ENCODE results near the gene ZFP62. TPM values are rescaled to one million over a fixed set of nuclear protein-coding genes. Genes with fewer than 3 reads are reported as not detected.

The ZFP62 gene
- total and polyA plus RNA-seq, 9 donors, result 22.4 to 31.7 (median 24.4) TPM

DNA sequence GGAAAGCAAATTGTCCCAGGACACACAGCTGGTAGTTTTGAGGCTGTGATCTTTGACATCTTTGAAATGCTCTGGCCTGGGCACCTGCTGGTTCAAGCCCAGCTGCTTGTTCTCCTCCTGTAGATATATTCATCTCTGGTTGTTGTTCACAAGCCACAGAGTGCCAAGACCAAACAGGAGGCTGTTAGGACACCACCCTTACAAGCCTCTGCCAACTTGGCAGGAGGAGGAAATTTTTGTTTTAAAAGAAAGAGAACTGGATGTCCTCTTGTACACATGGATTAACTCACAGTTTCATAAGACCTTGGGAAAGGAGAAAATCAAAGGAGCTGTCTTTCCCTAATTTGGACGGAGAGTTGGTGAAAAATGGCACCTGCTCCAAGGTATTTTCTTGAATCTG, 8.5 kb upstream of the ZFP62 start:
- Histone ChIP-seq H3K27me3 (ENCODE audit: control insufficient read depth, insufficient read depth, low read length) (peaks cover 4% of the 10 kb centered on the region), H3K9me3 (replicated peaks; ENCODE audit: control insufficient read depth, low read depth, low read length) (no peaks in the 10 kb centered on the region), H3K4me1 (ENCODE audit: control insufficient read depth, insufficient read depth, low read length) (no peaks in the 10 kb centered on the region), H3K4me3 (ENCODE audit: low read length) (no peak overlapping the region), H3K36me3 (ENCODE audit: control insufficient read depth, insufficient read depth, low read length) (no peaks in the 10 kb centered on the region), H3K27ac (ENCODE audit: low read length) (no peak overlapping the region)
- WGBS (ENCODE audit: insufficient coverage), result no CpG with 5 or more reads among the region's 1 CpG
- no peak for DNase-seq

DNA sequence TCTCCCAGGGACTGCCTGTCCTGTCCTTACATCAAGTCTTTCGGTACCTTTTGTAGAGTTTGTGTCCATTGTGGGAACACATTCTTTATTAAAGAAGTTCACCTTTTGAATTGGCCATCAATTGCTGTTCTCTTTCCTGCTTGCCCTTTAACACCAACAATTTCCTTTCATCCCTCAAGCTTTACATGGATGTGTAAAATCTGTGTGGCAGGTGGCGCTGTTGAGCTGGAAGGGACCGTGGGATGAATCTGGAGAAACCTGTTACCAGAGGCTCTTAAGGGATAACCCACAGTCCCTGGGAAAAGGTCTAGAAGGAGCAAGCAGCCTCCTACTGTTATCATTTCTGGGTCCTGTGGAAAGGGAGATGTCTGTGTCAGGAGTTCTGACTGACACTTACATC, 7.9 kb upstream of the ZFP62 start:
- Histone ChIP-seq H3K27me3 (ENCODE audit: control insufficient read depth, insufficient read depth, low read length) (peaks cover 4% of the 10 kb centered on the region), H3K27ac (ENCODE audit: low read length) (no peak overlapping the region), H3K4me3 (ENCODE audit: low read length) (no peak overlapping the region), H3K9me3 (replicated peaks; ENCODE audit: control insufficient read depth, low read depth, low read length) (no peaks in the 10 kb centered on the region), H3K4me1 (ENCODE audit: control insufficient read depth, insufficient read depth, low read length) (no peaks in the 10 kb centered on the region), H3K36me3 (ENCODE audit: control insufficient read depth, insufficient read depth, low read length) (no peaks in the 10 kb centered on the region)
- WGBS (ENCODE audit: insufficient coverage), result no CpG with 5 or more reads among the region's 3 CpGs
- peak; percentile 78 for DNase-seq

DNA sequence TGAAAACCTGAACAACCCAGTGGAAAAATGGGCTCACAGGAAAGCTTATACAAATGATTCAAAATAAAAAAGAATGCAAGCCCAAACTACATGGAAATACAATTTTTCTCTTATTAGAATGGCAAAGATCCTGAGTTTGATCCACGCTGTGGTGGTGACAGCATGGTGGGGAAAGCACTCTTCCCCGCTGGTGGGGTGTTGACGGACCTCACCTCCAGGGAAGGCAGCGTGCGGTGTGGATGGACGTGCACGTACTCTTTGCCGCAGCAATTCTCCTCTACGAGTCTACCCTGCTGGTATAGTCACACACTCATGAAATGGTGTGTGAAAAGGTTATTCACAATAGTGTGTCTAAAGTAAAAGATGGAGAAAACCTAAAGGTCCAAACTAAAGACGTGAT, 5.9 kb upstream of the ZFP62 start:
- Histone ChIP-seq H3K9me3 (replicated peaks; ENCODE audit: control insufficient read depth, low read depth, low read length) (no peaks in the 10 kb centered on the region), H3K27me3 (ENCODE audit: control insufficient read depth, insufficient read depth, low read length) (peaks cover 2% of the 10 kb centered on the region), H3K27ac (ENCODE audit: low read length) (no peak overlapping the region), H3K4me3 (ENCODE audit: low read length) (no peak overlapping the region), H3K36me3 (ENCODE audit: control insufficient read depth, insufficient read depth, low read length) (no peaks in the 10 kb centered on the region), H3K4me1 (ENCODE audit: control insufficient read depth, insufficient read depth, low read length) (no peaks in the 10 kb centered on the region)
- DNase-seq, result peak; percentile 42
- no CpG with 5 or more reads among the region's 10 CpGs for WGBS (ENCODE audit: insufficient coverage)

DNA sequence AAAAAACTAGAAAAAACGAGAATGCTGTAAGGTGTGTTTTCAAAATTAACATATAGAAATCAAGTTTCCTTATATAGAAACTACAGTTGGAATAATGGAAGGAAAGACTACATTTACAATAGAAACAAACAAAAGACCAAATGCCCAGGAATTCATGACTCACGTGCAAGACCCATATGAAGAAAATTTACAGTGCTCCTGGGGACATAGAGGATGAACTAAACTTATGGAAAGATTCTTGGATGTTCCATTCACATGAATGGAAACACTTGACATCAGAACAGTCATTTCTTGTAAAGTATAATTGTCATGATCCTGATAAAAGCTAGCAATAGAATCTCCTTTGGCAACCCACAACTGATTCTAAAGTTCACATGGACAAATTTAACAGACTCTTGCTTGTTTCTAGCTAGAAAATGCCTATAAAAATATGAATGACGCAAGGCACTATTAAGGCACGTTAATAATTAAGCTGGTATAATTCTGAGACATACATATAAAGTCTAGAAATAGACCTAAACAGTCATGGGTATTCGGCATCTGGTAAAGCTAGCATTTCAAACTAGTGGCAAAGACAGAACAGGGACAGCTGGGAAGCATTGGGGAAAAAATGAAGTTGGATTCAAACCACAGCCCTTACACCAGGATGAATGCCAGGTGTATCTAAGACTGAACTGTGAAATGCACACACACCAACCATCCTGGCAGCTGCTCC, 5.1 kb upstream of the ZFP62 start:
- peak; percentile 78 for DNase-seq
- H3K27me3 ChIP-seq (ENCODE audit: control insufficient read depth, insufficient read depth, low read length), result peaks cover 2% of the 10 kb centered on the region
- H3K27ac ChIP-seq (ENCODE audit: low read length), result no peak overlapping the region
- H3K9me3 ChIP-seq (replicated peaks; ENCODE audit: control insufficient read depth, low read depth, low read length), result no peaks in the 10 kb centered on the region
- WGBS (ENCODE audit: insufficient coverage), result no CpG with 5 or more reads among the region's 5 CpGs
- H3K4me3 ChIP-seq (ENCODE audit: low read length), result no peak overlapping the region
- no peaks in the 10 kb centered on the region for H3K4me1 ChIP-seq (ENCODE audit: control insufficient read depth, insufficient read depth, low read length)
- H3K36me3 ChIP-seq (ENCODE audit: control insufficient read depth, insufficient read depth, low read length), result no peaks in the 10 kb centered on the region

DNA sequence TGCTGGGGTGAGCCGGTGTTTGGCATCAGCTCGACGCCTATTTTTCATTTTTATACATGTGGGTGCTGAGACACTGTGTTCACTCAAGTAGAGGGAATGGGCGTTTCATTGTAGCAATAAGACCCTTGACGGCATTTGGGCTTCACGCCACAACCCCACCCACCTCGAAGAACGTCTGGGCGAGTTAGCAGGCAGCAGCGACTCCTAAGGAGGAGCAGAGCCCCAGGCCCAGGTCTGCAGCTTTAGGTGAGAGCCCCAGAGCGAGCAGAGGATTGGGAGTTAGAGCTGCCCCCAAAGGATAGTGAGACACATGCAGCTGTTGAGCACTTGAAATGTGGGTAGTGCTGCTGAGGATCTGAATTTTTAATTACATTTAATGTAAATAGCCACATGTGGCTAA, 1.6 kb upstream of the ZFP62 start:
- H3K36me3 ChIP-seq (ENCODE audit: control insufficient read depth, insufficient read depth, low read length), result peaks cover 2% of the 10 kb centered on the region
- peaks cover 5% of the 10 kb centered on the region for H3K4me1 ChIP-seq (ENCODE audit: control insufficient read depth, insufficient read depth, low read length)
- DNase-seq, result no peak
- no CpG with 5 or more reads among the region's 11 CpGs for WGBS (ENCODE audit: insufficient coverage)
- no peaks in the 10 kb centered on the region for H3K27me3 ChIP-seq (ENCODE audit: control insufficient read depth, insufficient read depth, low read length)
- H3K27ac ChIP-seq (ENCODE audit: low read length), result no peak overlapping the region
- H3K4me3 ChIP-seq (ENCODE audit: low read length), result no peak overlapping the region
- no peaks in the 10 kb centered on the region for H3K9me3 ChIP-seq (replicated peaks; ENCODE audit: control insufficient read depth, low read depth, low read length)

DNA sequence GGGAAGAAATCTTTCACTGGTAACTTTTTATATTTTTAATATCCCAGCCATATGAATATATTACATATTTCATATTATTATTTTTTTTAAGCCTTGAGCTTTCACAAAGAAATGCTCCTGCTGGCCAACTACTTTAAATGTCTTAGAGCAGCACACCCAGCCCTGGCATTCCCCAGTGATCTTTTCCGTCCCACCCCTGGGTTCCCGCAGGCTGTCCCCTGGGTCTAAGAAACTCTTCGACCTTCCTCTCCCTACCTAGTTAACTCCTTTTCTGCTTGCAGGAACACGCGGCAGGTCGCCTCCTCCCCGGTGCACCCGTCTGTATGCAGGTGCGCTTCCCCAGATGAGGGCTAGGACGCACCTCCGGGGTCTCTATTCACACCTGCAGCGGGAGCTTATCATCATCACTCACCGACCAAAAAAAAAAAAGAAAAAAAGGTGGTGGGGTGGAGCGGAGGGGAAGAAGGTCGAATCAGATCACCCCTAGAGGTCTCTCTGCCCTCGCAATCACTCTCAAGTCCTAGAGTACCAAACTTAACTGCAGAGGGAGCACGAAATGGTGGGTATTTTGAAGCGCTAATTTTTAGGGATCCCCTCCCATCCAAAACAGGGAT, 696 bp downstream of the ZFP62 start:
- peaks cover 5% of the 10 kb centered on the region for H3K4me1 ChIP-seq (ENCODE audit: control insufficient read depth, insufficient read depth, low read length)
- DNase-seq, result peak; percentile 52
- H3K9me3 ChIP-seq (replicated peaks; ENCODE audit: control insufficient read depth, low read depth, low read length), result no peaks in the 10 kb centered on the region
- H3K27ac ChIP-seq (ENCODE audit: low read length), result peak overlapping the region; percentile 77
- H3K4me3 ChIP-seq (ENCODE audit: low read length), result peak overlapping the region; percentile 72
- 0% methylated on average over 11 of the region's 18 CpGs for WGBS (ENCODE audit: insufficient coverage)
- peaks cover 9% of the 10 kb centered on the region for H3K36me3 ChIP-seq (ENCODE audit: control insufficient read depth, insufficient read depth, low read length)
- no peaks in the 10 kb centered on the region for H3K27me3 ChIP-seq (ENCODE audit: control insufficient read depth, insufficient read depth, low read length)

DNA sequence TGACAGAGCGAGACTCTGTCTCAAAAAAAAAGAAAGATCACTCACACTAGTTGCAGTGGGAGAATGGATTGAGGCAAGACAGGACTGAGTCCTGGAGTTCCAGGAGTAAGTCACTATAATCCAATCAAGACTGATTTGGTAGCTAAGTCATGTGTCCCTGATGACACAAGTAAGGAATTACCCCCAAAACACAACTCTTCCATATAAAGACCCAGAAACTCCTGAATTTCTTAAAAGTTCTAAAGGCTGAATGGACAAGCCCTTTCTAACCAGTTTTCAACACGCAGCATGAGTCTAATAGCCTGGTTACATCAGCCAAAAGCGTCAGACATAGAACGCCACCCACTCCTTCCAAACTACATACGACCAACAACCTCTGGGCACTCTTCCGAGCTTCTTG, 2.5 kb downstream of the ZFP62 start:
- 90% methylated on average over 4 of the region's 6 CpGs for WGBS (ENCODE audit: insufficient coverage)
- no peak overlapping the region for H3K27ac ChIP-seq (ENCODE audit: low read length)

DNA sequence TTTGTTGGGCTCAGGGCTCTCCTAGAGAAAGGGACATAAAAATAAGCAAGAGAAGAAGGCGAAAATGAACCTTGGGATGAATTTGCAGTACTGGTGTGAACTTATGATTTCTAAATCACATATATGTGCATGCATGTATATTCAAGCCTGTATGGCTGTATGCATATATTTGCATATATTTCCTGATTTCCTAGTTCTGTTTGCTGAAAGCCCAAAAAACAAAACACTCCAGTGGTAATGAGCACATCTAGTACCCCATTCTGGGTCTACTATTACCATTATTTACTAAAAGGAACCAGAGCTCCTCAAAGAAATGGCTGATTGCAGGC, 7.3 kb downstream of the ZFP62 start:
- Histone ChIP-seq H3K27me3 (ENCODE audit: control insufficient read depth, insufficient read depth, low read length) (no peaks in the 10 kb centered on the region), H3K4me1 (ENCODE audit: control insufficient read depth, insufficient read depth, low read length) (no peaks in the 10 kb centered on the region), H3K36me3 (ENCODE audit: control insufficient read depth, insufficient read depth, low read length) (peaks cover 41% of the 10 kb centered on the region), H3K4me3 (ENCODE audit: low read length) (no peak overlapping the region), H3K9me3 (replicated peaks; ENCODE audit: control insufficient read depth, low read depth, low read length) (peaks cover 27% of the 10 kb centered on the region), H3K27ac (ENCODE audit: low read length) (peak overlapping the region; percentile 23)
- WGBS (ENCODE audit: insufficient coverage), result no CpG with 5 or more reads among the region's 1 CpG
- DNase-seq, result no peak

More for the DNA sequence above, 2.5 kb downstream of the ZFP62 start:
- Histone ChIP-seq H3K36me3 (ENCODE audit: control insufficient read depth, insufficient read depth, low read length) (peaks cover 12% of the 10 kb centered on the region), H3K9me3 (replicated peaks; ENCODE audit: control insufficient read depth, low read depth, low read length) (no peaks in the 10 kb centered on the region), H3K4me3 (ENCODE audit: low read length) (no peak overlapping the region), H3K4me1 (ENCODE audit: control insufficient read depth, insufficient read depth, low read length) (peaks cover 5% of the 10 kb centered on the region), H3K27me3 (ENCODE audit: control insufficient read depth, insufficient read depth, low read length) (no peaks in the 10 kb centered on the region)
- no peak for DNase-seq

DNA sequence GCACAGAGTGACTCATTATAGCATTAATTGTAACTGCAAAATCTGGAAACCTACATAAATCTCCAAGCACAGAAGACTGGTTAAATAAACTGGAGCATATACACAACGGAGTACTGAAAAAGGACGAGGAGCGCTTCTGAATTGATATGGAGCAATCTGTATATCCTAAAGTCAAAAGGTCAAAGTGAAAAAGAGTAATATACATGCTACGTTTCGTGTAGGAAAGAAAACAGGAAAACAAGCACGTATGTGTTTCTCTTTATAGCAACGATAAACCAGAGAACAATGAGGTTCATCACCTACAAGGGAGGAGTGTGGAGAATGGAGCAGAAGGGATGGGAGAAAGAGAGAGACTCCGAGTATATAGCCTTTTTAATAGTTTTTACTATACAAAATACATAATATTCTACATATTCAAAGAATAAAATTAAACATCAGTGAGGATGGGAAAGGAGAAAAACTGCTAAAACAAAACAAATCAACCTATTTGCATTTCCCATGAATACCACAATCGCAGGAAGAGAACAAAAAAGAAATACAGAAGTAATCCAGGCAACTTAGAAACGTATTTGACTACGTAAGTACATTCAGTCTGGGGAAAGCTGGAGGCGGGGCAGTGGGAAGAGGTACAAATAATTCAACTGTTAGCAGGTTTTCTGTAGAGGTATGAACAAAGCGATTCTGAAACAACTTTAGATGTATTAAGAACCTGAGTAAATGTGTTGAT, 7.8 kb downstream of the ZFP62 start:
- H3K27ac ChIP-seq (ENCODE audit: low read length), result peak overlapping the region; percentile 56
- no peaks in the 10 kb centered on the region for H3K27me3 ChIP-seq (ENCODE audit: control insufficient read depth, insufficient read depth, low read length)
- DNase-seq, result no peak
- H3K9me3 ChIP-seq (replicated peaks; ENCODE audit: control insufficient read depth, low read depth, low read length), result peaks cover 30% of the 10 kb centered on the region
- WGBS (ENCODE audit: insufficient coverage), result 73% methylated on average over 4 of the region's 13 CpGs
- H3K4me3 ChIP-seq (ENCODE audit: low read length), result no peak overlapping the region
- H3K4me1 ChIP-seq (ENCODE audit: control insufficient read depth, insufficient read depth, low read length), result no peaks in the 10 kb centered on the region
- peaks cover 43% of the 10 kb centered on the region for H3K36me3 ChIP-seq (ENCODE audit: control insufficient read depth, insufficient read depth, low read length)

DNA sequence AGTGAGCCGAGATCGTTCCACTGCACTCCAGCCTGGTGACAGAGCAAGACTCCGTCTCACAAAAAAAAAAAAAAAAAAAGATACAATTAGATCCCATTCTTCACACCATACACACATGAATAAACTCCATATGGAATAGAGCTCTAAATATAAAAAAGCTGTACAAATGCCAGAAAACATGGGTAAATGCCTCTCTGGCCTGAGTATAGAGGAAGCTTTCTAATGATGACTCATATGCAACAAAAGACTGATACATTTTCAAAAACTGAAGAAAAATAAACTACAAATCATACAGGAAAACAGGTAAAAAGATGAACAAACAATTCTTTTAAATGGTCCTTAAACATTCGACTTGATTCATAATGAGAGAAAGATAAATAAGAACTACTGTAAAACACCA, 8.6 kb downstream of the ZFP62 start:
- Histone ChIP-seq H3K4me1 (ENCODE audit: control insufficient read depth, insufficient read depth, low read length) (no peaks in the 10 kb centered on the region), H3K27ac (ENCODE audit: low read length) (peak overlapping the region; percentile 56), H3K4me3 (ENCODE audit: low read length) (no peak overlapping the region), H3K27me3 (ENCODE audit: control insufficient read depth, insufficient read depth, low read length) (no peaks in the 10 kb centered on the region), H3K36me3 (ENCODE audit: control insufficient read depth, insufficient read depth, low read length) (peaks cover 43% of the 10 kb centered on the region), H3K9me3 (replicated peaks; ENCODE audit: control insufficient read depth, low read depth, low read length) (peaks cover 30% of the 10 kb centered on the region)
- peak; percentile 13 for DNase-seq
- WGBS (ENCODE audit: insufficient coverage), result no CpG with 5 or more reads among the region's 4 CpGs
